Measurements from ENCODE around the gene IMP4.

The IMP4 gene

DNA sequence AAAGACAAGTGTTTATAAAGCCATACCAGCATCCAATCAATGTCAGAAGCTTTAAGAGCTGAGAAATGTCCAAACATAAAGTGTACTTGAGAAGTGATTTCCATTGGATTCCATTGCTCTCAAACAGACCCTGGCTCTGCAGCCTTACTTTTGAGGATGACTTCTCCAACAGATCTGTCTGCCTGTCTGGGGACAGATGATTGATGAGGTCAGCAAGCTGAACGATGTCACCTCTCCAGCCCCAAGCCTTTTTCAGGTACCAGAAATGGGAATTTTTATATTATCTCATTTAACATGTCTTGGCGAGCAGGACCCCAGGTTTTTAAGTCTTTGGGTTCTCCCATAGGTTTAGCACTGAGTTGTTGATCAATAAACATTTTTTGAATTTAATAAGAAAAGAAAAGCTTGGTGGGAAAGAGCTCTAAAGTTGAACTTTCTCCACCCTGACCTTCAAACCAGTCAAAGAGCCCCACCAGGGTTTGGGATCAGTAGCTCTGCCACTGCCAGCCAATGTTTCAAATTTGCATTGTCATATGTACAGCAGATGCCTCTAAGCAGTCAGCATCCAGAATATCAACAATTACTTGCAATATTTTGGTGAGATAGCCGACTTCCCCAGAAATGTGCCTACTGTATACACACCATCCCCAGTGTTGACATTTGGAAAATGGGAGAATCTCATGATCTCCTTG lies 35.7 kb downstream of the IMP4 start:
- no peak for DNase-seq

GRCh38 chr2:130378898-130379214 lies 36.2 kb downstream of the IMP4 start:
- no peak for DNase-seq

DNA sequence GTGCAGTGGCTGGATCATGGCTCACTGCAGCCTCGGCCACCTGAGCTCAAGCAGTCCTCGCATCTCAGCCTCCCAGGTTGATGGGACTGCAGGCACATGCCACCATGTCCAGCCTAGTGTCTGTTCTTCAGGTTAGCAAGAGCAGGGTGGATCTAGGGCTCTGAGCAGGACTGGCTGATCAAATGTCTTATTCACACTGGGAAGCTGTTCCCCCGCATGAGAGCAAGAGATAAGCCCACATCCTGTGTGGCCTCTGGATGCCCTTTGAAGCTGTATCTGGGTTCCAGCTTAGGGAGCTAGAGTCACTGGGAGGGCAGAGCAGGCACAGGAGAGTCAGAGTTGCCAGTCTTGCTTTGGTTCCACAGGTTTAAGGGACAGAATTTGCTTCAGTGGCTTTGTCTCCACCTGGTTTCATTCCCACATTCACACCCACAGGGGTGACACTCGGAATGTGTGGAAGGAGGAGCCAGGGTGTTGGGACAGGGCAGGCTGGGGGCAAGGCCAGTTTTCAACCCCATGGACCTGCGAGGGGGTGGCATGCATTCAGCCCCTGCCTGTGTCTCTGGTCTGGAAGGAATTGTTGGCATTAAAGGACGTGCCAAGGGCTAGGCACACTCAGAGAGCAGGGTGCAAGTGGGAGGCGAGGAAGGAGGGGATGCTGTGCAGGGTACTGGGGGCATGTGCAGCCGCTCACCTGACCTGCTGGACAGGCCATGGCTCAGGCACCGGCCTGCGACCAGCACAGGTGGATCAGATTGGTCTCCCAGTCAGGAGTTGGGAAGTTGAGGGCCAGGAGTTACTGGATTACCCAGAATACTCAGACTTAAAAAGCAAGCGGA lies 37.6 kb downstream of the IMP4 start:
- no peak for DNase-seq

DNA sequence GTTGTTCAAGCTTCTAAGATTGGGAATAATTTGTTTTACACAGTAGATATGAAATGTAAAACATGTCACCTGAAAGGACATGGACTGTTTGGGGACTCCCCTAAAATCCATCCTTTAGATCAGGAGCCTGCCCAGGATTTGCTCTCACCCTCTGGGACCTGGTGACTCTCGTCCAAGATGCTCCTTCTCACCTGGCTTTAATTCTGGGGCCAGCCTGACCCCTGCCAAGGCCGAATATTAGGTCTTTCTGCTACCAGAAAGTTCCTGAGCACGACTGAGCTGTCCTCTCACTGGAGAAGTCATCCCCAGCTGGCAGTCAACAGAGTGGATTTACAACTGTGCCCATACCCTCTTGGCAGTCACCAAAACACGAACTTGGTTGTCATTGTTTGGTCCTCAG lies 38.4 kb downstream of the IMP4 start:
- DNase-seq, result no peak

- no peak for DNase-seq
Measured at GRCh38 chr2:130381619-130382018, 38.9 kb downstream of the IMP4 start.

DNA sequence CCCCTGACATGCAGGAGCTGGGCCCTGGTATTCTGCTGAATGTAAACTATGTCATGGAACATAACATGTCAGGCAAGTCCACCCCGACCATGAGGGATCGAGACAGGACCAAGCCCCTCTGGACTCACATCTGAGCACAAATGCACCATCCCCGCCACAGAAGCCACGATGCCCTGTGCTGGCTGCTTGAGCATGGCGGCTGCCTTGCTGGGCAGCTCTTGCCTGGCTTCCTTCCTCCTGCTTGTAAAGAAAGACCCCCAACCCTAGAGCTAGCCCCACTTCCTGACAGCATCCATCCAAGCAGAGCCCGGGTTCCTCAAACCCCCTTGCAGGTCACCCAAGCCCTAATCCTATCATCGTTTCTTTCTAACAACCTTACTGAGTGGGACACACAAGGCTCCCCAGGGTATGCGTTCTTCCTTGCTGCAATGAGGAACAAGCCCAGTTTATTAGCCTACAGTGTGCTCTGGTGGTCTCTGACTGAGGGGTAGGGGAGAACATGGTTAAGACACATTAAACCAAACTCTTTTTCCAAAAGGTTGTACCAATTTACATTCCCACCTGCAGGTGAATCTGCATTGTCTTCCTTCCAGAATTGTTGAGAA lies 39.7 kb downstream of the IMP4 start:
- no peak for DNase-seq

- DNase-seq, result peak; percentile 48
Measured at GRCh38 chr2:130385709-130386108, 43.0 kb downstream of the IMP4 start.

DNA sequence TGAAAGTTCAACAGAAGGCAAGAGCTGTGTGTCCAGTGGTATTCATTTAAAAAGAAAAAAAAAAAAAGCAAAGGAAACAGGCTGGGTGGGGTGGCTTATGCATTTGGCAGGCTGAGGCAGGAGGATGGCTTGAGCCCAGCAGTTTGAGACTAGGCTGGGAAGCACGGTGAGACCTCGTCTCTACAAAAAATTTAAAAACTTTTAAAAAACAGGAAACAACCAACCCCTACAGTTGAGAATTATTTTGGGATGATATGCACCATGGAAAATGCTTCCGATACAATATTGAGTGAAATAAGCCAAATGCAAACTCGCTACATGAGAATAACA lies 44.3 kb downstream of the IMP4 start:
- no peak for DNase-seq

DNA sequence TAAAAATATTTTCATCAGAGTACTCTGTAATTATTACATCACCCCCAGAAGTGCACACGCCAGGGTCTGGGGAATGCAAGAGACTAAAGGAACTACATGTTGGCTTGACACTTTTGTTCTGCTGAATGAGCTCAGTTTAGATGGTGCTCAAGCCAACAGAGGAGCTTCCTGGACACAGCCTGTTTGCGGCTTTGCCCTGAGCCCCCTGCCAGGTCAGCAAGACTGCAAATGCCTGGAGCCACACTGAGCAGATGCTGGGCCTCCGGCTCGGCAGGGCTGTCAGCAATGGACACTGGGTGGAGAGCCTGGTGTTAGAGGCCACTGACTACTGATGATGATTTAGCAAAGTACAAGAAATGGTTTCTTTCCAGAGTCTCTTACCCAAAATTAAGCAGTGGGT lies 45.1 kb downstream of the IMP4 start:
- DNase-seq, result no peak

DNA sequence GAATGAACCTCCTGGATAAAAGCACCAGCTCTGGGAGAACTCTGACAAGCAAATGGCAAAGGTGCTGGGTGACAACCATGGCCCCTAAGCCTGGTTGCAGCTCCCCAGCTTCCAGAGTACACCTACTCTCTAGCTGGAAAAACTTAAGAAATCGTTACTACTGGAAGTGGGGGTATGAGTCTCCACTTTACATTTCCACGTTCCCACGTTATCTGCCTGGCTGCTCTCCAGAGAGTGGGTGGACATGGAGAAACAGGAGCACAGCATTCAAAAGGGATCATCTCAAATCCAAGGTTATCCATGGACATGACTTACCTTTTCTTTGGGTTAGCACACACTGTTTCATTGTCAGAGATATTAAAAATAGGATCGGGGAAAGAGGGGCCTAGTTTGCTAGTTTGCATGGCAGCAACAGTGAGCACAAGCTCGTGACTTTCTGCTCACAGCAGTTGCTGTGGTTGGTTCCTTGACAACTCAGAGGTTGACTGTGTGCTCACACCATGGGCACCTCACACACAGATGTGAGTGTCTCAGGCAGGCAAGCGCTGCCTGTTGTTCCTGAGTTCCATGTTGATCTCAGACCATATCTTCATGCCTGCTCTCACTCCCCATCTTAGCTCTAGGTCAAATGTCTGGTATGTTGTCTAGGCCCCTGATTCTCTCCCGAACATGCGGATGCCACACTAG lies 45.7 kb downstream of the IMP4 start:
- DNase-seq, result no peak

- peak; percentile 54 for DNase-seq
Measured at GRCh38 chr2:130389358-130389757, 46.7 kb downstream of the IMP4 start.

GRCh38 chr2:130389783-130390182 lies 47.1 kb downstream of the IMP4 start:
- no peak for DNase-seq

GRCh38 chr2:130390460-130391057 lies 47.9 kb downstream of the IMP4 start:
- DNase-seq, result peak; percentile 66

DNA sequence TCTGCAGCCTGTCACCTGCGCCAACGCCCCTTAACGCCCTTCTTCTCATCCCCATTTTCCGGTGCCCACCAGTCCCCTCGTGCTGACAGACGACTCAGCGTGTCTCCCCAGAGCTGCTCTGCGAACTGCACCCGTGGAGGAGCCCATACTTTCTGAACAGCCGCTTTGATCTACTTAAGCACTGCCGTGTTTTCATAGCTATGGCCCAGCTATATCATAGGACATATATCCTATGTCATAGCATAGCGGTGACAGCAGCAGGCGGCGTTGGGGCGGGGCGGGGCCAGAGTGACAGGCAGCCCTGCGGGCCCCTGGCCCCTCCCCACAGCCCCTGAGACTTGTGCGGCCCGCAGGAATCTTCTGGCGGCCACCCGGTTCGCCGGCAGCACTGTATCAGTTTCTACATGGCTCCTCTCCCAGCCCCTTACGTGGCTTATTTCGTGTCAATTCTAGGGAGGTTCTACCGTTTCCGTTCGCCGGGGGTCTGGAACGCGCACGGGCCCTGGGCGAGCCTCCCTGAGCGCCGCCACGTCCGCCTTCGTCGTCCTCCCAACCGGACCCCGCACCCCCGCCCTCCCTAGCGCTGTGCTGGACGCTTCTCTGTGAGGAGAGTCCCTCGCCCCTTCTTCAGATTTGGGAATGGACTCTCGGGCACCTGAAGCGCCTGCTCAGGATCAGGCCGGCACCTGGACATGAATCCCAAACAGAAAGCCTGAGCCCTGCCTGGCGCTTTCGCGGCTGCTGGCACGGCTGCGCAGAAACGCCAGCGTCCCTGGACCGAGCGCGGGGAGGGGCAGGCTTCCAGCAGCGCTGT lies 48.6 kb downstream of the IMP4 start:
- peak; percentile 80 for DNase-seq

DNA sequence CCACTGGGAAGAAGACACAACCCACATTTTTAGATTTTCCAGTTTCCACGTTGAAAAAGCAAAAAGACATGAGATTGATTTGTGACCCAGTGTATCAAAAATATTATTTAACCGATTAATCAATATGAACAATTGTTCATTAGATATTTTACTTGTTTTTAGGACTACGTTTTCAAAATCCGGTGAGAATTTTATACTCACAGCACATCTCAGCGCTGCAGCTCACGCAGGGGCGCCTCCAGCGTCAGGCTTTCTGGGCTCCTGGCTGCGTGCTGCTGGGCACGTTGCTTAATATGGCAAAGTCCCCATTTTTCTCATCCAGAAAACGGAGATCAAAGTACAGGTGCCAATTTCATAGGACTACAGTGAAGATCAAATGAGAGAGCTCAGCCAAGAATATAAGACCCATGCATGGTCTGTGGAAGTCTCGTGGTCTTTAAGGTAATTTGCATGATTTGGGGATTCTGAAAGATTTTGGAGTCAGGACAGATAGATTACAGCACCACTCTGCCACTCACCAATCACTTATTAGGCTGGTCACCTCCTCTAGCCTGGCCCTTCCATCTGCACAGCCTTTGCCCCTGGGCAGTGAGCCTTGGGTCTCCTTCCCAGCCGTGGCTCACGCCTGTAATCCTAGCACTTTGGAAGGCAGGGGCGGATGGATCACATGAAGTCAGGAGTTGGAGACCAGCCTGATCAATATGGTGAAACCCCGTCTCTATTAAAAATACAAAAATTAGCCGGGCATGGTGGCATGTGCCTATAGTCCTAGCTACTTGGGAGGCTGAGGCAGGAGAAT lies 49.4 kb downstream of the IMP4 start:
- no peak for DNase-seq

DNA sequence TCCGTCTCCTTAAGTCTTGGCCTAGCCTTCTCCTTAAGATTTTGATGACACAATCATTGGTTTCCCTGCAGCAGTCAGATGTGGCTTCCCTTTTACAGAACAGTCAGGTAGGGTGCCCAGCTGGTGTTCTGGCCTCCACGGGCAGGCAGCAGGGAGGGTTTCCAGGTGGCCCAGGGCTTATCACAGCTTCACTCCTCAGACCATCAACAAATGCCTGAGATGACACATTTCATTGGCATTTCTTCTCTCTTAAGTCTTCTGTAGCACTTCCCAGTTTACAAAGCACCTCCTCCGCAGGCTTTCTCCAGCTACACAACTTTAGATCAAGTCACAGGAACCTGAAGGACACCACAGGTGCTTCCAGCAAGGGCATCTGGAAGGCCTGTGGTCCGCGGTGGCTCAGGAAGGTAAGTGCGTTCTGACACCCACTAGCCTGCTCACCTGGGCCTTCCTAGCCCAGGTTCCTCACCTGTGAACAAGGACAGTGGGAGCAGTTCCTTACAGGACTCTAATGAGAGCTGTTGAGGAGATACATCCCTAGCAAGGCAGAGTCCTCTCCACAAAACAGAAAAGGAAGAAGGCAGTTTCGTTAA lies 50.7 kb downstream of the IMP4 start:
- no peak for DNase-seq

Measured in inflammatory macrophage treated with lipopolysaccharide for 4 hours (primary cell).